Stromal cell of bone marrow (primary cell): ENCODE data around the gene LPAR5.

Experiments used
- DNase-seq: peaks from one replicate; pipeline ENCODE4 v3.0.0-alpha.2; 2012; ENCODE audit warnings: low read depth

The LPAR5 gene

GRCh38 chr12:6638305-6638704, 2.5 kb upstream of the LPAR5 start:
- DNase-seq: no peak

GRCh38 chr12:6635375-6635855, 344 bp downstream of the LPAR5 start:
- DNase-seq: no peak

- DNase-seq: no peak
Observed at GRCh38 chr12:6632026-6632983, 3.5 kb downstream of the LPAR5 start.

GRCh38 chr12:6631549-6631961, 4.2 kb downstream of the LPAR5 start:
- DNase-seq: no peak

- no peak for DNase-seq
Observed at GRCh38 chr12:6630736-6631135, 5.0 kb downstream of the LPAR5 start.

- DNase-seq: no peak
Observed at GRCh38 chr12:6627616-6628015, 8.1 kb downstream of the LPAR5 start.

GRCh38 chr12:6626654-6627283, 9.0 kb downstream of the LPAR5 start:
- no peak for DNase-seq

- no peak for DNase-seq
Observed at GRCh38 chr12:6620885-6621274, 14.9 kb downstream of the LPAR5 start.

GRCh38 chr12:6620137-6620884, 15.4 kb downstream of the LPAR5 start:
- no peak for DNase-seq

- no peak for DNase-seq
Observed at GRCh38 chr12:6618483-6619225, 17.1 kb downstream of the LPAR5 start.

GRCh38 chr12:6615802-6616201, 20.0 kb downstream of the LPAR5 start:
- no peak for DNase-seq

- DNase-seq: no peak
Observed at GRCh38 chr12:6614513-6615172, 21.1 kb downstream of the LPAR5 start.

- DNase-seq: peak; percentile 98
Observed at GRCh38 chr12:6613776-6614512, 21.8 kb downstream of the LPAR5 start.

- peak; percentile 55 for DNase-seq
Observed at GRCh38 chr12:6613015-6613775, 22.6 kb downstream of the LPAR5 start.

GRCh38 chr12:6612652-6613014, 23.1 kb downstream of the LPAR5 start:
- DNase-seq: no peak

GRCh38 chr12:6612247-6612646, 23.5 kb downstream of the LPAR5 start:
- DNase-seq: no peak

- DNase-seq: no peak
Observed at GRCh38 chr12:6608592-6609281, 27.0 kb downstream of the LPAR5 start.

GRCh38 chr12:6607751-6608591, 27.8 kb downstream of the LPAR5 start:
- DNase-seq: peak; percentile 28
